HepG2 (cell line): ENCODE results near the gene MORN5. TPM values are rescaled to one million over a fixed set of nuclear protein-coding genes. Genes with fewer than 3 reads are reported as not detected.

Experiments
- ETV6 ChIP-seq: sonication (generic); formaldehyde crosslinking; conservative IDR thresholded peaks from 2 replicates; pipeline ENCODE4 v1.4.0; 2020; ENCODE audit warnings: missing genetic modification reagents
- HNF4A ChIP-seq: sonication (generic); formaldehyde crosslinking; IDR thresholded peaks from 2 replicates; pipeline ENCODE4 v1.4.0; 2020; ENCODE audit warnings: missing genetic modification reagents
- JDP2 ChIP-seq: sonication (generic); formaldehyde crosslinking; IDR thresholded peaks from 2 replicates; pipeline ENCODE4 v1.8.1; 2022; ENCODE audit warnings: missing genetic modification reagents, borderline replicate concordance
- RARG ChIP-seq: sonication (generic); formaldehyde crosslinking; IDR thresholded peaks from 2 replicates; pipeline ENCODE4 v1.4.0; 2020; ENCODE audit warnings: low read depth, mild to moderate bottlenecking, missing genetic modification reagents
- TCF7L2 ChIP-seq: IDR thresholded peaks from 2 replicates; pipeline ENCODE4 v1.6.1; 2011; ENCODE audit warnings: mild to moderate bottlenecking, low read depth, low read length, moderate library complexity
- polyA plus RNA-seq, 8 experiments: library from polyadenylated mRNA; depleted of rRNA in 3 of 8; stranded (reverse) in 7 of 8; unstranded in 1 of 8; fragments of >200 nt; fragmentation: Illumina TruSeq in 4 of 8; extraction: Trizol in 4 of 8; gene quantifications; 2 replicates each; pipeline versions ENCODE4 v1.2.1 to v1.2.3, GENCODE V29; 2011 to 2016; ENCODE audit warnings: low read depth in 4 of 8, missing spikeins in 1 of 8, mixed read lengths in 1 of 8; ENCODE audit not compliant: insufficient read depth in 1 of 8
- total RNA-seq, 5 experiments: library from RNA; depleted of rRNA; stranded (reverse); fragments of >200 nt; fragmentation: Illumina TruSeq; extraction: Trizol; gene quantifications; 2 replicates each; pipeline ENCODE4 v1.2.3, GENCODE V29; 2016; ENCODE audit warnings: low read depth in 1 of 5
- TF ChIP-seq, protein P1 (sequence below): sonication (generic); formaldehyde crosslinking; IDR thresholded peaks from 2 replicates; pipeline ENCODE4 v1.4.0; 2020; ENCODE audit warnings: mild to moderate bottlenecking, missing genetic modification reagents
- TF ChIP-seq, protein P2 (sequence below): sonication (generic); formaldehyde crosslinking; IDR thresholded peaks from 2 replicates; pipeline ENCODE4 v1.5.1; 2020; ENCODE audit warnings: mild to moderate bottlenecking, missing genetic modification reagents, borderline replicate concordance
- TF ChIP-seq, protein P3 (sequence below): sonication (generic); formaldehyde crosslinking; IDR thresholded peaks from 2 replicates; pipeline ENCODE4 v1.4.0; 2020; ENCODE audit warnings: missing genetic modification reagents
- TF ChIP-seq, protein P4 (sequence below): sonication (generic); formaldehyde crosslinking; IDR thresholded peaks from 2 replicates; pipeline ENCODE4 v1.9.0; 2022; ENCODE audit warnings: missing genetic modification reagents, mild to moderate bottlenecking, borderline replicate concordance
- TF ChIP-seq, protein P5 (sequence below): sonication (generic); formaldehyde crosslinking; IDR thresholded peaks from 2 replicates; pipeline ENCODE4 v1.4.0; 2020; ENCODE audit warnings: missing genetic modification reagents
- TF ChIP-seq, protein P6 (sequence below): fragments of 450-650 bp; IDR thresholded peaks from 2 replicates; pipeline ENCODE4 v1.6.1; 2017

The MORN5 gene
- total and polyA plus RNA-seq, 2 of the 13 experiments (the other 11 are each of a cell fraction or from before 2014, with no cell fraction given) = not detected

DNA sequence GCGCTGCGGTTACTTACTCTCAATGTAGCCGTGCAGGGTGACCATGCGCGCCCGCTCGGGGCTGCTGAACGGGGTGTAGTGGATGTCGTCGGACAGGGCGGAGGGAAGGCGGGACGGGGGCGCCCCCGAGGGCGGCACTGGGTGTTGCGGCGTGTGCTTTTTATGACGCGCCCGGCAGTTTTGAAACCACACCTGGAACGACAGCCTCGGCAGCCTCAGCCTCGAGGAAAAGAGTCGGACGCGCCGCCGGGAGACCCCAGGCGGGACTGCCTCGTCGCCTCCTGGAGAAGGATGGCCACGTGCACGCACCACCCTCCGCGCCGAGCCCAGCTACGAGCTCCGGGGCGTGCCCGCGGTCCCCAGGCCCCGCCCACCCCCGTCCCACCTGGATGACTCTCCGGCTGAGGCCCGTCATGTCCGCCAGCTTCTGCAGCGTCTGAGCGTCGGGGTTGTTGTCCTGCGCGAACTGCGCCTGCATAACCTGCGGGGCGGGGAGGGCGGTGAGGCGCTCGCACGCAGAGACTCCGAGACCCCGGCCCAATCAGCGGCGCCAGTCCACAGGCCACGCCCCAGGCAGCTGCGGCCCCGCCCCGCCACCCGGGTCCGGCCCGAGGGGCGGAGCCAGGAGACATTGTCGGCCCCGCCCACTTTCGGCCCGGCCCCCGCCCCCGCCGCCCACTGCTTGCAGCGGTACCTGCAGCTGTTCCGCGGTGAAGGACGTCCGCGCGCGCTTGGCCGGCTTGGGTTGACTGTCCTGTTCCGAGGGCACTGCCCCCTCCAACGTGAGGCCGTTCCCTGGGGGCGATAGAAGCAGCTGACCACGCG is 54.1 kb downstream of the MORN5 start (continued):
- TF ChIP-seq, protein P1, sequence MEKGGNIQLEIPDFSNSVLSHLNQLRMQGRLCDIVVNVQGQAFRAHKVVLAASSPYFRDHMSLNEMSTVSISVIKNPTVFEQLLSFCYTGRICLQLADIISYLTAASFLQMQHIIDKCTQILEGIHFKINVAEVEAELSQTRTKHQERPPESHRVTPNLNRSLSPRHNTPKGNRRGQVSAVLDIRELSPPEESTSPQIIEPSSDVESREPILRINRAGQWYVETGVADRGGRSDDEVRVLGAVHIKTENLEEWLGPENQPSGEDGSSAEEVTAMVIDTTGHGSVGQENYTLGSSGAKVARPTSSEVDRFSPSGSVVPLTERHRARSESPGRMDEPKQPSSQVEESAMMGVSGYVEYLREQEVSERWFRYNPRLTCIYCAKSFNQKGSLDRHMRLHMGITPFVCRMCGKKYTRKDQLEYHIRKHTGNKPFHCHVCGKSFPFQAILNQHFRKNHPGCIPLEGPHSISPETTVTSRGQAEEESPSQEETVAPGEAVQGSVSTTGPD (CRISPR knock-in tag) = no peak
- TF ChIP-seq, protein P2, sequence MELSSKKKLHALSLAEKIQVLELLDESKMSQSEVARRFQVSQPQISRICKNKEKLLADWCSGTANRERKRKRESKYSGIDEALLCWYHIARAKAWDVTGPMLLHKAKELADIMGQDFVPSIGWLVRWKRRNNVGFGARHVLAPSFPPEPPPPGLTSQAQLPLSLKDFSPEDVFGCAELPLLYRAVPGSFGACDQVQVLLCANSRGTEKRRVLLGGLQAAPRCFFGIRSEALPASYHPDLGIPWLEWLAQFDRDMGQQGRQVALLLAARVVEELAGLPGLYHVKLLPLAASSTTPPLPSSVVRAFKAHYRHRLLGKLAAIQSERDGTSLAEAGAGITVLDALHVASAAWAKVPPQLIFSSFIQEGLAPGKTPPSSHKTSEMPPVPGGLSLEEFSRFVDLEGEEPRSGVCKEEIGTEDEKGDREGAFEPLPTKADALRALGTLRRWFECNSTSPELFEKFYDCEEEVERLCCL (CRISPR knock-in tag) = 0 out of 2 replicates have a peak, but pooled peaks have one; percentile 69
- TF ChIP-seq TCF7L2 = no peak
- TF ChIP-seq RARG = no peak
- no peak for TF ChIP-seq ETV6 (CRISPR knock-in tag)
- no peak for TF ChIP-seq HNF4A
- TF ChIP-seq, protein P3, sequence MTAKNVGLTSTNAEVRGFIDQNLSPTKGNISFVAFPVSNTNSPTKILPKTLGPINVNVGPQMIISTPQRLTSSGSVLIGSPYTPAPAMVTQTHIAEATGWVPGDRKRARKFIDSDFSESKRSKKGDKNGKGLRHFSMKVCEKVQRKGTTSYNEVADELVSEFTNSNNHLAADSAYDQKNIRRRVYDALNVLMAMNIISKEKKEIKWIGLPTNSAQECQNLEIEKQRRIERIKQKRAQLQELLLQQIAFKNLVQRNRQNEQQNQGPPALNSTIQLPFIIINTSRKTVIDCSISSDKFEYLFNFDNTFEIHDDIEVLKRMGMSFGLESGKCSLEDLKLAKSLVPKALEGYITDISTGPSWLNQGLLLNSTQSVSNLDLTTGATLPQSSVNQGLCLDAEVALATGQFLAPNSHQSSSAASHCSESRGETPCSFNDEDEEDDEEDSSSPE (CRISPR knock-in tag) = peak; percentile 69
- no peak for TF ChIP-seq JDP2 (CRISPR knock-in tag)
- TF ChIP-seq, protein P4, sequence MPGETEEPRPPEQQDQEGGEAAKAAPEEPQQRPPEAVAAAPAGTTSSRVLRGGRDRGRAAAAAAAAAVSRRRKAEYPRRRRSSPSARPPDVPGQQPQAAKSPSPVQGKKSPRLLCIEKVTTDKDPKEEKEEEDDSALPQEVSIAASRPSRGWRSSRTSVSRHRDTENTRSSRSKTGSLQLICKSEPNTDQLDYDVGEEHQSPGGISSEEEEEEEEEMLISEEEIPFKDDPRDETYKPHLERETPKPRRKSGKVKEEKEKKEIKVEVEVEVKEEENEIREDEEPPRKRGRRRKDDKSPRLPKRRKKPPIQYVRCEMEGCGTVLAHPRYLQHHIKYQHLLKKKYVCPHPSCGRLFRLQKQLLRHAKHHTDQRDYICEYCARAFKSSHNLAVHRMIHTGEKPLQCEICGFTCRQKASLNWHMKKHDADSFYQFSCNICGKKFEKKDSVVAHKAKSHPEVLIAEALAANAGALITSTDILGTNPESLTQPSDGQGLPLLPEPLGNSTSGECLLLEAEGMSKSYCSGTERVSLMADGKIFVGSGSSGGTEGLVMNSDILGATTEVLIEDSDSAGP (CRISPR knock-in tag) = no peak
- TF ChIP-seq, protein P5, sequence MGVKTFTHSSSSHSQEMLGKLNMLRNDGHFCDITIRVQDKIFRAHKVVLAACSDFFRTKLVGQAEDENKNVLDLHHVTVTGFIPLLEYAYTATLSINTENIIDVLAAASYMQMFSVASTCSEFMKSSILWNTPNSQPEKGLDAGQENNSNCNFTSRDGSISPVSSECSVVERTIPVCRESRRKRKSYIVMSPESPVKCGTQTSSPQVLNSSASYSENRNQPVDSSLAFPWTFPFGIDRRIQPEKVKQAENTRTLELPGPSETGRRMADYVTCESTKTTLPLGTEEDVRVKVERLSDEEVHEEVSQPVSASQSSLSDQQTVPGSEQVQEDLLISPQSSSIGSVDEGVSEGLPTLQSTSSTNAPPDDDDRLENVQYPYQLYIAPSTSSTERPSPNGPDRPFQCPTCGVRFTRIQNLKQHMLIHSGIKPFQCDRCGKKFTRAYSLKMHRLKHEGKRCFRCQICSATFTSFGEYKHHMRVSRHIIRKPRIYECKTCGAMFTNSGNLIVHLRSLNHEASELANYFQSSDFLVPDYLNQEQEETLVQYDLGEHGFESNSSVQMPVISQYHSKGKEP (CRISPR knock-in tag) = no peak
- TF ChIP-seq, protein P6, sequence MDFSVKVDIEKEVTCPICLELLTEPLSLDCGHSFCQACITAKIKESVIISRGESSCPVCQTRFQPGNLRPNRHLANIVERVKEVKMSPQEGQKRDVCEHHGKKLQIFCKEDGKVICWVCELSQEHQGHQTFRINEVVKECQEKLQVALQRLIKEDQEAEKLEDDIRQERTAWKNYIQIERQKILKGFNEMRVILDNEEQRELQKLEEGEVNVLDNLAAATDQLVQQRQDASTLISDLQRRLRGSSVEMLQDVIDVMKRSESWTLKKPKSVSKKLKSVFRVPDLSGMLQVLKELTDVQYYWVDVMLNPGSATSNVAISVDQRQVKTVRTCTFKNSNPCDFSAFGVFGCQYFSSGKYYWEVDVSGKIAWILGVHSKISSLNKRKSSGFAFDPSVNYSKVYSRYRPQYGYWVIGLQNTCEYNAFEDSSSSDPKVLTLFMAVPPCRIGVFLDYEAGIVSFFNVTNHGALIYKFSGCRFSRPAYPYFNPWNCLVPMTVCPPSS = no peak
